Activated T-cell treated with anti-CD3 and anti-CD28 coated beads, Interleukin-2, amount 50 U/mL, for 4 hours (primary cell): Measurements from ENCODE around the gene PEA15. TPM values are rescaled to one million over a fixed set of nuclear protein-coding genes. Genes with fewer than 3 reads are reported as not detected.

Experiments used
- ATAC-seq, 2 donors: fragments of 200-7000 bp; cut with Tn5 transposase; one replicate each; pipeline ENCODE4 v1.10.0; 2021
- DNase-seq: peaks from one replicate; pipeline ENCODE4 v3.0.0-alpha.2; 2020
- H3K27me3 Mint-ChIP-seq: one replicate; pipeline ENCODE4 v1.8.0; 2021; ENCODE audit warnings: low read depth, mixed read lengths
- H3K36me3 Mint-ChIP-seq: one replicate; pipeline ENCODE4 v1.8.0; 2022; ENCODE audit warnings: mixed read lengths; ENCODE audit not compliant: insufficient read depth
- H3K4me1 Mint-ChIP-seq: one replicate; pipeline ENCODE4 v1.8.0; 2021; ENCODE audit warnings: low read depth, mixed read lengths
- H3K4me3 Mint-ChIP-seq: one replicate; pipeline ENCODE4 v1.8.0; 2021; ENCODE audit warnings: mild to moderate bottlenecking, moderate library complexity, mixed read lengths
- H3K9me3 Mint-ChIP-seq: one replicate; pipeline ENCODE4 v1.8.0; 2021; ENCODE audit warnings: mixed read lengths
- total RNA-seq, 3 donors: library from RNA; stranded (reverse); gene quantifications; one replicate each; pipeline ENCODE4 v1.2.1, GENCODE V29; 2021

PEA15 gene
- 10 to 100 TPM; 83.2 to 99.6 (median 83.7) TPM for total RNA-seq

GRCh38 chr1:160205242-160206035 is at the start of gene PEA15:
PEA15 (plus strand) TSS chr1:160205384; CDS start chr1:160211545, 6,161 bp downstream.
- Mint-ChIP-seq H3K4me3 (peak within 1 kb of the TSS; percentile 87), H3K4me1 (peaks cover 43% of the 10 kb centered on the region), H3K27me3 (no peaks in the 10 kb centered on the region), H3K36me3 (peaks cover 15% of the 10 kb centered on the region), H3K9me3 (no peaks in the 10 kb centered on the region)
- DNase-seq (peak; percentile 67), ATAC-seq (peak; percentile 86 to 89)

DNA sequence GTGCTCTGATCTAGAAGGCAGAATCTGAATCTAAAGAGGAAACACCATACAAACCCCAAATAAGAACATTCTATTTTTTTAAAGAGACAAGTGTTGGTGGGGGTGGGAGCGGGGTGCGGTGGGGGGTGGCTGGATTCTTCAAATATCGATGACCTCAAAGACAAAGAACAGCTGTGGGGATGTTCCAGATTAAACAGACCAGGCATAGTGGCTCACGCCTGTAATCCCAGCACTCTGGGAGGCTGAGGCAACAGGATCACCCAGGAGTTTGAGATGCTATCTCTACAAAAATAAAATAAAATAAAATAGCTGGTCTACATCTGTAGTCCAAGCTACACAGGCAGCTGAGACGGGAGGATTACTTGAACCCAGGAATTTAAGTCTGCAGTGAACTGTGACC is 48.8 kb upstream of the PEA15 start:
- peaks cover 4% of the 10 kb centered on the region for H3K27me3 Mint-ChIP-seq
- no peaks in the 10 kb centered on the region for H3K4me1 Mint-ChIP-seq
- DNase-seq: no peak
- no peaks in the 10 kb centered on the region for H3K9me3 Mint-ChIP-seq
- ATAC-seq: no peak
- H3K4me3 Mint-ChIP-seq: no peak overlapping the region
- H3K36me3 Mint-ChIP-seq: no peaks in the 10 kb centered on the region

DNA sequence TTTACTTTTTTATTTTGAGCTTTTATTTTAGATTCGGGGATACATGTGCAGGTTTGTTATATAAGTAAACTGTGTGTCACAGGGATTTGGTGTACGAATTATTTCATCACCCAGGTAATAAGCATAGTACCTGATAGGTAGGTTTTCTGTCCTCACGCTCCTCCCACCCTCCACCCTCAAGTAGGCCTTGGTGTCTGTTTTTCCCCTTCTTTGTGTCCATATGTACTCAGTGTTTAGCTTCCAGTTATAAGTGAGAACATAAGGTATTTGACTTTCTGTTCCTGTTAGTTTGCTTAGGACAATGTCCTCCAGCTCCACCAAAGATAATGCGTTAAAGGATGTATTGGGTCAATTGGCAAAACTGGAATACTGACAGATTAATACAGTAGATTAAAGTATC is 48.0 kb upstream of the PEA15 start:
- Mint-ChIP-seq H3K4me1 (no peaks in the 10 kb centered on the region), H3K36me3 (no peaks in the 10 kb centered on the region), H3K4me3 (no peak overlapping the region), H3K9me3 (no peaks in the 10 kb centered on the region), H3K27me3 (peaks cover 4% of the 10 kb centered on the region)
- ATAC-seq: no peak
- no peak for DNase-seq

DNA sequence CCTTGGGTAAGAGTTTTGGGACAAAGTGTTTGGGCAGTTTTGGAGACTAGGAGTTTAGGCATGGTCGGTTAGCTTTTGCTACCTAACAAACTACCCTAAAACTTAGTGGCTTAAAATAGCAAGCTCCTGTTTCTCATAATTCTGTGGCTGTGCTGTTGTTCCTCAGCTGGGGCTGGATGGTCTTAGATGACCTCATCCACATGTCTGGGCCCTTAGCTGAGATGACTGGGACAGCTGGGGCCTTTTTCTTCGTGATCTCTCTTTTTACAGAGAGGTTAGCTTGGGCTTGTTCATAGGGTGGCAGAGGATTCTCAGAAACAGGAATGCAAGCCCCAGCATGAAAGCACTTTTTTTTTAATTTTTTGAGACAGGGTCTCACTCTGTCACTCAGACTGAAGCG is 47.2 kb upstream of the PEA15 start:
- peaks cover 4% of the 10 kb centered on the region for H3K27me3 Mint-ChIP-seq
- no peaks in the 10 kb centered on the region for H3K36me3 Mint-ChIP-seq
- no peak for DNase-seq
- H3K4me3 Mint-ChIP-seq: no peak overlapping the region
- H3K4me1 Mint-ChIP-seq: no peaks in the 10 kb centered on the region
- ATAC-seq: no peak
- no peaks in the 10 kb centered on the region for H3K9me3 Mint-ChIP-seq

- ATAC-seq: no peak
- DNase-seq: no peak
- Mint-ChIP-seq H3K4me1 (no peaks in the 10 kb centered on the region), H3K9me3 (no peaks in the 10 kb centered on the region), H3K4me3 (no peak overlapping the region), H3K36me3 (no peaks in the 10 kb centered on the region), H3K27me3 (peaks cover 9% of the 10 kb centered on the region)
Observed at GRCh38 chr1:160158534-160158933, 46.6 kb upstream of the PEA15 start.

- Mint-ChIP-seq H3K4me3 (no peak overlapping the region), H3K4me1 (no peaks in the 10 kb centered on the region), H3K36me3 (no peaks in the 10 kb centered on the region), H3K9me3 (no peaks in the 10 kb centered on the region), H3K27me3 (peaks cover 14% of the 10 kb centered on the region)
- ATAC-seq: no peak
- no peak for DNase-seq
Observed at GRCh38 chr1:160159846-160160245, 45.3 kb upstream of the PEA15 start.

GRCh38 chr1:160161965-160162705 is 43.0 kb upstream of the PEA15 start:
- Mint-ChIP-seq H3K4me1 (peaks cover 1% of the 10 kb centered on the region), H3K27me3 (peaks cover 17% of the 10 kb centered on the region), H3K36me3 (no peaks in the 10 kb centered on the region), H3K9me3 (no peaks in the 10 kb centered on the region), H3K4me3 (no peak overlapping the region)
- ATAC-seq: no peak
- no peak for DNase-seq

DNA sequence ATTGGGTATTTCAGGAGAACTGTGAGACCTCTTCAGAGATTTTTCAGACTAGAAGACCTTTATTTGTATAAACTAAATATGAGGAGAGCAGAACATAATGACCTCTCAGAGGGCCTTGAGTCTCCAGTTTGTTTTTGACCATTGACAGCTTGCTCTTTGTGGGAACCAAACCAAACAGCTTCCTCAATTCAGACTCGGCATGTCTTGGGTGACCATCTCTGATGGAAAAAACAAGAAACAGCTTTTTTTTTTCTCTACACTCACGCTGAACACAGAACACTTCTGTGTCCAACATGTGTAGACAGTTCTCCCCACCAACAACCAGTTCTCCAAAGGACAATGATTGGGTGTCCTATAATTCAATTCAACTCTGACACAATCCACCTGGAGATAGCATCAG is 42.3 kb upstream of the PEA15 start:
- no peaks in the 10 kb centered on the region for H3K36me3 Mint-ChIP-seq
- peaks cover 1% of the 10 kb centered on the region for H3K4me1 Mint-ChIP-seq
- peaks cover 17% of the 10 kb centered on the region for H3K27me3 Mint-ChIP-seq
- ATAC-seq (no peak), DNase-seq (no peak)
- no peak overlapping the region for H3K4me3 Mint-ChIP-seq
- no peaks in the 10 kb centered on the region for H3K9me3 Mint-ChIP-seq

GRCh38 chr1:160163615-160164014 is 41.6 kb upstream of the PEA15 start:
- Mint-ChIP-seq H3K4me1 (peaks cover 1% of the 10 kb centered on the region), H3K36me3 (no peaks in the 10 kb centered on the region), H3K9me3 (no peaks in the 10 kb centered on the region), H3K27me3 (peaks cover 17% of the 10 kb centered on the region), H3K4me3 (no peak overlapping the region)
- ATAC-seq (no peak), DNase-seq (no peak)

DNA sequence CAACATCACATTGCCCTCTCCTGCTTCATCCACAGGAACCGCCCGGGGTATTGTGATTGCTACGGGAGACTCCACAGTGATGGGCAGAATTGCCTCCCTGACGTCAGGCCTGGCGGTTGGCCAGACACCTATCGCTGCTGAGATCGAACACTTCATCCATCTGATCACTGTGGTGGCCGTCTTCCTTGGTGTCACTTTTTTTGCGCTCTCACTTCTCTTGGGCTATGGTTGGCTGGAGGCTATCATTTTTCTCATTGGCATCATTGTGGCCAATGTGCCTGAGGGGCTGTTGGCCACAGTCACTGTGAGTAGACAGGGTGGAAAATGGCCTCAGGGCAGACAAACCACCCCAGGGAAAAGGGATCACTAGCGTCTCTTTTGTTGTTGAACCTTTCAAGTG is 41.1 kb upstream of the PEA15 start:
- H3K9me3 Mint-ChIP-seq: no peaks in the 10 kb centered on the region
- peaks cover 17% of the 10 kb centered on the region for H3K27me3 Mint-ChIP-seq
- DNase-seq (no peak), ATAC-seq (no peak)
- peaks cover 2% of the 10 kb centered on the region for H3K4me1 Mint-ChIP-seq
- no peak overlapping the region for H3K4me3 Mint-ChIP-seq
- H3K36me3 Mint-ChIP-seq: no peaks in the 10 kb centered on the region

DNA sequence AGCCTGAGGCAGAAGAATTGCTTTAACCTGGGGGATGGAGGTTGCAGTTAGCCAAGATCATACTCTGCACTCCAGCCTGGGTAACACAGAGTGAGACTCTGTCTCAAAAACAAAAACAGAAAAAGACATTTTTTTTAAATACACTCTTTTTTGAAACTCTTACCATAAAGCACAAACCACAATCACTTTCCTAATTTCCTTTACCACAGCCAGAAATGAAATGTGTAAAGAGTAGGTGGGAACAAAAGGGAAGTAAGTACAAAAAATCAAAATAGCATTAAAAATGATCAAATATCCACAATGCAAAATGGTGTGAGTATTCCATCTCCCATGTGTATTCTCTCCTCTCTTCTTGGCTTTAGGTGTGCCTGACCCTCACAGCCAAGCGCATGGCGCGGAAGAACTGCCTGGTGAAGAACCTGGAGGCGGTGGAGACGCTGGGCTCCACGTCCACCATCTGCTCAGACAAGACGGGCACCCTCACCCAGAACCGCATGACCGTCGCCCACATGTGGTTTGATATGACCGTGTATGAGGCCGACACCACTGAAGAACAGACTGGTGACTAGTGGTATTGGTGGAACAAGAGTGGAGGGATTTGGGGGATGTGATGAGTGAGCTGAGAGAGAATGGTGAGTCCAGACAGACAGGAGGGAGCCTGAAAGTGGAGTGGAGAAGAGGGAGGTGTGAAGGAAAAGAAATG is 38.9 kb upstream of the PEA15 start:
- H3K4me3 Mint-ChIP-seq: no peak overlapping the region
- H3K27me3 Mint-ChIP-seq: peaks cover 17% of the 10 kb centered on the region
- DNase-seq (no peak), ATAC-seq (no peak)
- peaks cover 9% of the 10 kb centered on the region for H3K4me1 Mint-ChIP-seq
- H3K36me3 Mint-ChIP-seq: no peaks in the 10 kb centered on the region
- no peaks in the 10 kb centered on the region for H3K9me3 Mint-ChIP-seq

DNA sequence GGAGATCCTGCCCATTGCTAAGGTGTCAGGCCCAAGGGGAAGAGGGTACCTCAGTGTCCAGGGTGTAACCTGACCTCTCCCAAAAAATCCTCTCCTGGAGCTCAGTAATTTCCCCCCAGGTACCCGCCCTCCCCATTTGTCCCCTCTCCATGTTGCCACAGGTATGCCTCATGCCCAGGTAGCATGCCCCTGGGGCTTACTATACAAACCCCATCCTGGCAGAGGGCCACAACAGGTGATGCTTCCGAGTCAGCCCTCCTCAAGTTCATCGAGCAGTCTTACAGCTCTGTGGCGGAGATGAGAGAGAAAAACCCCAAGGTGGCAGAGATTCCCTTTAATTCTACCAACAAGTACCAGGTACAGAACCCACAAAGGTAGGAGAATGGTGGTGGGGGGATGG is 38.1 kb upstream of the PEA15 start:
- Mint-ChIP-seq H3K4me3 (no peak overlapping the region), H3K27me3 (peaks cover 19% of the 10 kb centered on the region), H3K4me1 (peaks cover 9% of the 10 kb centered on the region), H3K36me3 (no peaks in the 10 kb centered on the region), H3K9me3 (no peaks in the 10 kb centered on the region)
- ATAC-seq (no peak), DNase-seq (no peak)

- peaks cover 9% of the 10 kb centered on the region for H3K4me1 Mint-ChIP-seq
- H3K9me3 Mint-ChIP-seq: no peaks in the 10 kb centered on the region
- no peak overlapping the region for H3K4me3 Mint-ChIP-seq
- H3K27me3 Mint-ChIP-seq: peaks cover 21% of the 10 kb centered on the region
- H3K36me3 Mint-ChIP-seq: no peaks in the 10 kb centered on the region
- peak; percentile 68 to 81 for ATAC-seq
- no peak for DNase-seq
Observed at GRCh38 chr1:160167580-160167979, 37.6 kb upstream of the PEA15 start.

DNA sequence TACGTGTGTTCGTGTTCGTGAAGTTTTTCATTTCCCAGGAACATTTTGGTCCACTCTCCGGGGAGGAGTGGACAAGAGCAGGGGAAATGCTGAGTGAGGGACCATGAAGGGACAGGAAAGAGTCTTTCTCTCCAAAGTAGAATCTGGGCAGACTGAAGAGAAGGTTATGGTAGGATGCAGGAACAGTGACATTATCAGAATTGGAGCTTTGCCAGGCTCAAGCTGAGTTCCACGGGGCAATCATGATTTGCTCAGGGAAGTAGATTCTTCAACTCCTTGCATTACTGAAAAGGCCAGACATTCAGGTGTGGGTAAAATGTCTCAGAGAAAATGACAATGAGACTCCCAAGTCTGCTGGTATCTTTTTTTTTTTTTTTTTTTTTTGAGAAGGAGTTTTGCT is 37.2 kb upstream of the PEA15 start:
- no peaks in the 10 kb centered on the region for H3K36me3 Mint-ChIP-seq
- DNase-seq (no peak), ATAC-seq (no peak)
- peaks cover 9% of the 10 kb centered on the region for H3K4me1 Mint-ChIP-seq
- peaks cover 21% of the 10 kb centered on the region for H3K27me3 Mint-ChIP-seq
- H3K4me3 Mint-ChIP-seq: no peak overlapping the region
- H3K9me3 Mint-ChIP-seq: no peaks in the 10 kb centered on the region
